GM12892 (cell line): ENCODE measurements around the gene HADHA.

Experiments used
- POLR2A ChIP-seq: IDR thresholded peaks from 2 replicates; pipeline ENCODE4 v1.6.1; 2011; ENCODE audit warnings: low read depth, low read length, control low read depth
- POLR2AphosphoS5 ChIP-seq: IDR thresholded peaks from 2 replicates; pipeline ENCODE4 v1.6.1; 2011; ENCODE audit warnings: low read depth, low read length, control low read depth
- TAF1 ChIP-seq: IDR thresholded peaks from 2 replicates; pipeline ENCODE4 v1.6.1; 2011; ENCODE audit warnings: low read depth, mild to moderate bottlenecking, control low read depth, low read length, borderline replicate concordance

- TF ChIP-seq POLR2A (no peak), POLR2AphosphoS5 (no peak), TAF1 (no peak)
These were observed 70.5 kb downstream of the HADHA start for GRCh38 chr2:26173776-26174482.
